Stimulated activated CD4-positive, alpha-beta T cell treated with anti-CD3 and anti-CD28 coated beads, Interleukin-1b, Interleukin-23, amount 100 ng/mL, for 1 hour (primary cell): ENCODE results near the gene TMEM252.

Source experiments
- DNase-seq, 2 donors: peaks; one replicate each; pipeline ENCODE4 v3.0.0-alpha.2; 2020; ENCODE audit warnings: low read depth in 2 of 2

TMEM252 gene

GRCh38 chr9:68541568-68541967 is 885 bp upstream of the TMEM252 start:
- DNase-seq = no peak

GRCh38 chr9:68538200-68538599 is 2.5 kb downstream of the TMEM252 start:
- DNase-seq = no peak

- no peak for DNase-seq
Observed at GRCh38 chr9:68537616-68537880, 3.1 kb downstream of the TMEM252 start.

- no peak for DNase-seq
Observed at GRCh38 chr9:68536876-68537615, 3.6 kb downstream of the TMEM252 start.

GRCh38 chr9:68533678-68534077 is 7.0 kb downstream of the TMEM252 start:
- no peak for DNase-seq

GRCh38 chr9:68532131-68532530 is 8.6 kb downstream of the TMEM252 start:
- no peak for DNase-seq

- no peak for DNase-seq
Observed at GRCh38 chr9:68530618-68531017, 10.1 kb downstream of the TMEM252 start.

GRCh38 chr9:68523367-68523936 is 17.2 kb downstream of the TMEM252 start:
- no peak for DNase-seq

GRCh38 chr9:68522954-68523353 is 17.7 kb downstream of the TMEM252 start:
- DNase-seq = no peak

- no peak for DNase-seq
Observed at GRCh38 chr9:68522131-68522530, 18.6 kb downstream of the TMEM252 start.

- DNase-seq = no peak
Observed at GRCh38 chr9:68515326-68516017, 25.2 kb downstream of the TMEM252 start.

- no peak for DNase-seq
Observed at GRCh38 chr9:68513981-68514380, 26.7 kb downstream of the TMEM252 start.

- DNase-seq = no peak
Observed at GRCh38 chr9:68513385-68513784, 27.3 kb downstream of the TMEM252 start.

- no peak for DNase-seq
Observed at GRCh38 chr9:68509689-68510088, 31.0 kb downstream of the TMEM252 start.

- DNase-seq = no peak
Observed at GRCh38 chr9:68508547-68508946, 32.1 kb downstream of the TMEM252 start.

- DNase-seq = no peak
Observed at GRCh38 chr9:68507806-68508145, 32.9 kb downstream of the TMEM252 start.

- no peak for DNase-seq
Observed at GRCh38 chr9:68507130-68507805, 33.4 kb downstream of the TMEM252 start.

GRCh38 chr9:68506551-68506950 is 34.1 kb downstream of the TMEM252 start:
- no peak for DNase-seq

- DNase-seq = no peak
Observed at GRCh38 chr9:68505681-68506409, 34.8 kb downstream of the TMEM252 start.

GRCh38 chr9:68502279-68502678 is 38.4 kb downstream of the TMEM252 start:
- no peak for DNase-seq

GRCh38 chr9:68500457-68501381 is 40.0 kb downstream of the TMEM252 start:
- DNase-seq = no peak
